GM12873 (cell line): ENCODE data around the gene KCNB1.

Experiments
- TF ChIP-seq, protein P1 (sequence below): IDR thresholded peaks from 2 replicates; pipeline ENCODE4 v1.5.1; 2012; ENCODE audit warnings: low read depth, mild to moderate bottlenecking, moderate library complexity, low read length, control low read depth; ENCODE audit not compliant: insufficient read depth; ENCODE audit errors: missing control alignments

Gene KCNB1

DNA sequence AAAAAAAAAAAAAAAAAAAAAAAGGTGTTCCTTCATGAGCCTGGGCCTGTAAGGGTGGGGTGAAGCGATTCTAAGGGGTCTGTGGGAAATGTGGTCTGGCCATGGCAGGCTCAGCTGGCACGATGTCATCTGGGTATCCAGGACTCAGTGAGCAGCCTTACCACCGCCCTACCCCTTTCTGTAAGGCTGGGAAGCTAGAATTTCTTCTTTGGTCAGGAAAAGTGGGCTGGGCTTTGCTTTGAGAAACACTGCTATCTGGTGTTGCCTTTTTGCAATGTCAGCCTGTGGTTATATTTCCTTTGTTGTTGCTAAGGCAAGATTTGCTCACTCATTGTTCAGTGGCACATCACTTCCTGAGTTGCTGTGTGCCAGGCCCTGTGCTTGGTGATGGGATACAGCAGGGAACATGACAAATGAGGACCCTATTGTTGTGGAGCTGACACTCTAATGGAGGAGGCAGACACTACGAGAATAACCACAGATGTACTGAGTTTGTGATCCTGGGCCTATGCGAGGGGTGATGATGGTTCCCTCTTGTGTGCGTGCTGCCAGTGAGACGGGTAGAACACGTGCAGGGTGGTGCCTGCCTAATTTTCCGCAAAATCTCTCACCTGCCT lies 158.7 kb downstream of the KCNB1 start:
- TF ChIP-seq, protein P1, sequence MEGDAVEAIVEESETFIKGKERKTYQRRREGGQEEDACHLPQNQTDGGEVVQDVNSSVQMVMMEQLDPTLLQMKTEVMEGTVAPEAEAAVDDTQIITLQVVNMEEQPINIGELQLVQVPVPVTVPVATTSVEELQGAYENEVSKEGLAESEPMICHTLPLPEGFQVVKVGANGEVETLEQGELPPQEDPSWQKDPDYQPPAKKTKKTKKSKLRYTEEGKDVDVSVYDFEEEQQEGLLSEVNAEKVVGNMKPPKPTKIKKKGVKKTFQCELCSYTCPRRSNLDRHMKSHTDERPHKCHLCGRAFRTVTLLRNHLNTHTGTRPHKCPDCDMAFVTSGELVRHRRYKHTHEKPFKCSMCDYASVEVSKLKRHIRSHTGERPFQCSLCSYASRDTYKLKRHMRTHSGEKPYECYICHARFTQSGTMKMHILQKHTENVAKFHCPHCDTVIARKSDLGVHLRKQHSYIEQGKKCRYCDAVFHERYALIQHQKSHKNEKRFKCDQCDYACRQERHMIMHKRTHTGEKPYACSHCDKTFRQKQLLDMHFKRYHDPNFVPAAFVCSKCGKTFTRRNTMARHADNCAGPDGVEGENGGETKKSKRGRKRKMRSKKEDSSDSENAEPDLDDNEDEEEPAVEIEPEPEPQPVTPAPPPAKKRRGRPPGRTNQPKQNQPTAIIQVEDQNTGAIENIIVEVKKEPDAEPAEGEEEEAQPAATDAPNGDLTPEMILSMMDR, result peak; percentile 50

DNA sequence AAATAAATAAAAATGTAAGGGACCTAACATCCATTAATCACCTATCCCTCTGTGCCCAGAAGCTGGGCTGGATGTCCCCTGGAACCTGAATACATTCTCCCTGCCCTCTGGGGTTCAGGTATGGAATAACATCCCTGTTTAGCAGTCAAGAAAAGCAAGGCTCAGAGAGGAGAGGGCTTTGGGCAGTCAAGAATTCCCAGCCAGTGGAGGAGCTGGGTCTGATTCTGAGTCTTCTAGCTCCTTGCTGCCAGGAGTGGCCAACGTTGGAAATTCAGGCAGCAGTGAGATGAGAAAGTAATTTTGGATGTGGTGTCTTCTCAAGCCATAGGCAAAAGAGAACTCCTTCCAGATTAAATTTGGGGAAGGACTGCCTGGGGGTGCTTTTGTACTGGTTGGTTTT lies 162.0 kb downstream of the KCNB1 start:
- TF ChIP-seq, protein P1, result peak; percentile 26

DNA sequence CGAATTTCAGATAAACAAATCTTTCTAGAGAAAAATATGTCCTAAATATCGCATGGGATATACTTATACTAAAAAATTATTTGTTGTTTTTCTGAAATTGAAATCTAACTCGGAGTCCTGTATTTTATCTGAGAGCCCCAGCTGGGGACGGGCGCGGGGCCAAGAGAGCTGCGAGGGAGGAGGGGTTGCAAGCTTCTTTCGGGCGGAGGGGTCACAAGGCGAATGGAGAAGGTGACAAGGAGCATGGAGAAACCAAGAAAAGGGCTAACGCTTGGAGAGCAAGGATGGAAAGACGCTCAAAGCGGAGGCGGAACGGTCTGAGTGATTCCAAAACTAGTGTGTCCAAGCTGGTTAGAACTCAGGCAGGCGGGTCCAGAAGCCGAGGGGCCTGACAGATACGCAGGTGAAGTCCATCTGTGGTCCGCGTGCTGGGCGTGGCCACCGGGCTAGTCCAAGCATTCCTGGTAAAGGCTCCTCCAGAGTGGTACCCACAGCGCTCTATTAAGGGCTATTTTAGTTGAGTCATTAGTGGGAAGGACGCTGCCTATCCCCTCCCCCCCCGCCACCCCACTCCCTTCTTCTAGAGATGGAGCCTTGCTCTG lies 163.2 kb downstream of the KCNB1 start:
- TF ChIP-seq, protein P1, result no peak

DNA sequence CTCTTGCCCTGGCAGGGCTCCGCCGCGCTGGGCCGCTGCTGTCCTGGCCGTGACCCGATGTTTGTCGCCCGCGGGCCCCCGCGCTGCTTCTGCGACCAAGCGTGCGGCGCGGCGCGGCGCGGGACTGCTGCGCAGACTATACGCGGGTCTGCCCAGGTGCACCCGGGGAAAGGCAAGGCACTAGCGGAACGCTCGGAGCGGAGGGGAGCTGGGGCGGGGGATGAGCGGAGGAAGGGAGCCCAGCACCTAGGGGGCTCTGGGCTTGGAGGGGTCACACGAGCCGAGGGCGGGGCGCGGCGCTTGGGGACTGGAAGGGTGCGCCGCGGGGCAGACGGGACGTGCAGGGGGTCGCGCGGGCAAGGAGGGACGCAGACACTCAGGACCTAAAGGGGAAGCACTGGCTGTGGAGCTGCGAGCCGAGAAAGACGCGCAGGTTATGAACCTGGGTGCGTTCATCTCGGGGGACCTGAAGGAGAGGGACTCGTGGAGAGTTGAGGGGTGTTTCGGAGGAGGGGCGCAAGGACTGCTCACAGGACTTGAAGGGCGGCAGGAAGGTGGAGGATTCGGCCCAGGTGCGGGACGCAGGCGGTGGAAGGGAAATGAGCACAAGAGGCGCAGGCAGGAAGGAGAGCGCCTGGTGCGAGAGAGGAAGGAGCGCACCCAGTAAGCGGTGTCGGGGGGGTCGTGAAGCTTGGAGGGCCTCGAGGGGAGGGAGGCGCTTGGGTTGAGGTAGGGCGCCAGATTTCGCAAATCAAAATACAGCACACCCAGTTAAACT lies 163.8 kb downstream of the KCNB1 start:
- TF ChIP-seq, protein P1, result no peak

DNA sequence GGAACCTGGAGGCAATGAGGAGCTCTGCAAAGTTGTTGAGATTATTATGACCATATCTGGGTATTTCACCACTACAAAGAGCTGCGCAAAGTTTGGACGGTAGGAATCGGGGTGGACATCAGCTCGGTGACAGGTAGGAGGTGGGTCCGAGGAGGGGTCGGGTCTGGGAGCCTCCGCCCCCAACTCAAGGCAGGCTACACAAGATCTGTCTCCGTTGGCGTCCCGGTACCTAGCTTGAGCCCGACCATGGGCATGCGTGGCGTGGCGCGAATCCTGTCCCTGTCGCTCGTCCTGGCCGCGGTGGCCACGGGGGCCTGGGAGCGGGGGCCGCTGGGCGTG lies 164.4 kb downstream of the KCNB1 start:
- TF ChIP-seq, protein P1, result no peak

DNA sequence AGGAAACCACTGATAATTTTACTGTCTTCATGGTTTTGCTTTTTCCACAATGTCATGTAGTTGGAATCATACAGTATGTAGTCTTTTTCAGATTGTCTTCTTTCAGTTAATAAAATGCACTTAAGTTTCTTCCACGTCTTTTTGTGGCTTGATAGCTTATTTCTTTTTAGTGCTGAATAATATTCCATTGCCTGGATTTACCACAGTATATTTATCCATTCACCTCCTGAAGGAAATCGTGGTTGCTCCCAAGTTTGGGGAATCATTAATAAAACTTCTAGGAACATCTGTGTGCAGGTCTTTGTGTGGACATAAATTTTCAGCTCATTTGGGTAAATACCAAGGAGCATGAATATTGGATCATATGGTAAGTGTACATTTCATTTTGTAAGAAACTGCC lies 165.8 kb downstream of the KCNB1 start:
- TF ChIP-seq, protein P1, result no peak

DNA sequence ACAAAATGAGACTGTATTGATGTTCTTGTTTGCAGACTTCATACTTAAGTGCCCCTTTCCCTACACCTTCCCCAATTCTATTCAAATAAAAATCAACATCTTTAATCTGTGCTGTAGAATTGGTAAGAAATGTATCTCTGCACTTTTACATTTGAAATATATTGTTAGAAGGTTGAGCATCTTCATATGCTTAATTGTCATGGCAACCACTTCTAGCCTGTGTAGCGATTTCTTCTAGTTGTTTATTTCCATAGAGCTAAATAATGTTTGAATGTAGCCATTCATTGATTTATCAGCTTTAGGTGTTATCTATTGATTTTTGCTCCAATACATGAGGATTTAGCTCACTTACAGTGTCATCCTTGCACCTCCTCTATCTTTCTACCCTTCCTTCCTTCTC lies 166.9 kb downstream of the KCNB1 start:
- TF ChIP-seq, protein P1, result no peak
